ENCODE measurements around the gene PI4K2B. TPM values are rescaled to one million over a fixed set of nuclear protein-coding genes. Genes with fewer than 3 reads are reported as not detected.

The PI4K2B gene
- total and polyA plus RNA-seq, 10 of the 15 experiments (the other 5 are each of a cell fraction or from before 2014, with no cell fraction given): 12.9 to 55.3 (median 40.7) TPM

GRCh38 chr4:25190407-25190806, 43.4 kb upstream of the PI4K2B start (continued):
- TF ChIP-seq BRCA1 (IDR thresholded peaks at IDR 0.05; ENCODE audit: low read depth, low read length) (no peak), NBN (IDR thresholded peaks at IDR 0.05) (no peak), MEF2A (IDR thresholded peaks at IDR 0.05; ENCODE audit: insufficient read depth, low read depth, low read length) (no peak), IKZF2 (IDR thresholded peaks at IDR 0.05) (no peak), ZSCAN29 (IDR thresholded peaks at IDR 0.05) (no peak), RUNX3 (IDR thresholded peaks at IDR 0.05; ENCODE audit: low read length) (no peak)

- 100% methylated on average over 2 of the region's 2 CpGs for WGBS (ENCODE audit: insufficient coverage, insufficient replicate concordance, low lambda C conversion rate, missing lambda C conversion rate)
- Histone ChIP-seq H4K20me1 (ENCODE audit: control insufficient read depth, insufficient read depth) (no peaks in the 10 kb centered on the region), H3K27me3 (replicated peaks in 1 of 2; ENCODE audit: control insufficient read depth in 2 of 2, insufficient read depth in 2 of 2, low read length in 1 of 2) (no peaks in the 10 kb centered on the region), H2AFZ (ENCODE audit: control insufficient read depth, low read depth, low read length) (no peak overlapping the region), H3K9ac (ENCODE audit: control insufficient read depth, insufficient read depth, low read length) (no peak overlapping the region), H3K4me3 (no peak overlapping the region), H3K9me3 (replicated peaks; ENCODE audit: control insufficient read depth, insufficient read depth, low read length) (no peaks in the 10 kb centered on the region), H3K36me3 (ENCODE audit: control insufficient read depth in 2 of 2, insufficient read depth in 2 of 2, low read length in 1 of 2) (no peaks in the 10 kb centered on the region), H3K4me1 (ENCODE audit: control insufficient read depth, insufficient read depth, low read length) (no peaks in the 10 kb centered on the region), H3K79me2 (ENCODE audit: control insufficient read depth, insufficient read depth, low read length) (no peaks in the 10 kb centered on the region), H3K27ac (ENCODE audit: control insufficient read depth, insufficient read depth) (no peak overlapping the region), H3K4me2 (ENCODE audit: control insufficient read depth, insufficient read depth) (no peak overlapping the region)
- FAIRE-seq (no peak), ATAC-seq (no peak), DNase-seq (ENCODE audit: low read depth, low spot score) (no peak)
- ChIA-PET SMC1A (ENCODE audit: uncharacterized antibody, unreplicated experiment) (interaction anchor here (1.5 kb wide), 1 partner anchor 12 kb away, joined by 3 read pairs; no protein-coding TSS in a partner anchor), CTCF (interaction anchor here (2.4 kb wide), 1 partner anchor 19 kb away, joined by 7 read pairs; no protein-coding TSS in a partner anchor), RAD21 (ENCODE audit: unreplicated experiment) (no interaction called here), POLR2A (interaction anchor here (1.1 kb wide), 1 partner anchor 178 kb away, joined by 3 read pairs; the partner anchor contains the start of gene ANAPC4)
- no TSS peak for BruUV-seq (replicated peaks)
- intact Hi-C loops (cut with micrococcal nuclease; ENCODE audit: unreplicated experiment): no loop called here
- in situ Hi-C loops (cut with MboI): loop anchor here (25.0 kb wide), 1 partner anchor 164 kb away; no protein-coding TSS in a partner anchor
- TF ChIP-seq MEF2B (IDR thresholded peaks at IDR 0.05; ENCODE audit: partially characterized antibody, poor library complexity, severe bottlenecking): no peak
- TF ChIP-seq HSF1 (IDR thresholded peaks at IDR 0.05; ENCODE audit: low read depth, low read length): no peak
- no peak for TF ChIP-seq NFIC (IDR thresholded peaks at IDR 0.05; ENCODE audit: low read depth, low read length)
- no peak for TF ChIP-seq E4F1 (IDR thresholded peaks at IDR 0.05; ENCODE audit: borderline replicate concordance, partially characterized antibody)
- TF ChIP-seq CBX3 (IDR thresholded peaks at IDR 0.05; ENCODE audit: borderline replicate concordance, low read depth): no peak
- TF ChIP-seq BCLAF1 (IDR thresholded peaks at IDR 0.05): no peak
- TF ChIP-seq CBX5 (IDR thresholded peaks at IDR 0.05; ENCODE audit: low read depth): no peak
- no peak for TF ChIP-seq RELB (IDR thresholded peaks at IDR 0.05; ENCODE audit: low read depth)
- no peak for TF ChIP-seq JUNB (IDR thresholded peaks at IDR 0.05)
- TF ChIP-seq SREBF1 (IDR thresholded peaks at IDR 0.05; ENCODE audit: low read length): no peak
Observed at GRCh38 chr4:25198713-25199112, 35.1 kb upstream of the PI4K2B start.
